Transverse colon (tissue), 4 donors: Measurements from ENCODE around the gene ACSL1. TPM values are rescaled to one million over a fixed set of nuclear protein-coding genes. Genes with fewer than 3 reads are reported as not detected.
A peak's percentile ranks its signal among the peaks of the same experiment; 100 is the strongest.

Experiments
- DNase-seq: peaks from one replicate; pipeline ENCODE4 v3.0.0-alpha.2; 2019
- H3K27ac ChIP-seq, 4 donors: fragments of 200-600 bp; sonication (generic); 2 replicates each; pipeline ENCODE4 v1.5.1; 2016 to 2018; ENCODE audit warnings: inconsistent platforms in 4 of 4
- H3K27me3 ChIP-seq: fragments of 200-600 bp; sonication (generic); 2 replicates; pipeline ENCODE4 v1.5.1; 2017; ENCODE audit warnings: inconsistent platforms
- H3K36me3 ChIP-seq, 4 donors: fragments of 200-600 bp; sonication (generic); 2 replicates each; pipeline ENCODE4 v1.5.1; 2017 to 2019; ENCODE audit warnings: inconsistent platforms in 4 of 4
- H3K4me1 ChIP-seq, 4 donors: fragments of 200-600 bp; sonication (generic); 2 replicates each; pipeline ENCODE4 v1.5.1; 2017 to 2020; ENCODE audit warnings: inconsistent platforms in 4 of 4
- H3K4me3 ChIP-seq, 4 donors: fragments of 200-600 bp; sonication (generic); 1 replicate in 1 of 4; 2 replicates in 3 of 4; pipeline versions ENCODE4 v1.5.1 to v1.6.1; 2017 to 2019; ENCODE audit warnings: inconsistent platforms in 4 of 4
- H3K9me3 ChIP-seq, 2 donors: fragments of 200-600 bp; sonication (generic); 2 replicates each; pipeline ENCODE4 v1.5.1; 2017 to 2019; ENCODE audit warnings: inconsistent platforms in 2 of 2
- CTCF ChIP-seq, 5 experiments: fragments of 200-600 bp in 3 of 5; fragments of 450-650 bp in 2 of 5; sonication (generic) in 3 of 5; IDR thresholded peaks; 1 replicate in 2 of 5; 2 replicates in 3 of 5; pipeline ENCODE4 v1.5.1; 2016 to 2017; ENCODE audit warnings: antibody characterized with exemption in 5 of 5, inconsistent platforms in 3 of 5, mild to moderate bottlenecking in 2 of 5, moderate library complexity in 1 of 5
- EP300 ChIP-seq: sonication (generic); formaldehyde crosslinking; IDR thresholded peaks from one replicate; pipeline ENCODE4 v1.6.1; 2017; ENCODE audit warnings: antibody characterized with exemption, low read depth
- POLR2A ChIP-seq: fragments of 450-650 bp; IDR thresholded peaks from one replicate; pipeline ENCODE4 v1.6.1; 2016; ENCODE audit warnings: antibody characterized with exemption, mild to moderate bottlenecking, moderate library complexity
- POLR2AphosphoS5 ChIP-seq, 3 donors: sonication (generic); formaldehyde crosslinking; IDR thresholded peaks; one replicate each; pipeline ENCODE4 v1.6.1; 2016; ENCODE audit warnings: antibody characterized with exemption in 3 of 3
- WGBS, 2 donors: methylation state at CpG; one replicate each; pipeline ENCODE4 v1.1.5; 2018; ENCODE audit warnings: low coverage in 1 of 2; 5-methylcytosine and 5-hydroxymethylcytosine counted together
- in situ Hi-C, 4 donors: fragments of 200-750 bp; cut with MboI; loops; one replicate each; pipeline versions ENCODE4 v1.15.0 to v1.15.1; 2017; ENCODE audit warnings: low sequenced_read_pairs in 3 of 4, low pct_ligation_motif_present in 1 of 4, low pct_unique_long_range_greater_than_20kb in 1 of 4
- intact Hi-C: fragments of 100-400 bp; cut with DNase I; formaldehyde crosslinking; loops from one replicate; pipeline ENCODE4 v1.15.1; 2023; ENCODE audit warnings: low total_unique reads
- total RNA-seq, 4 donors: library from RNA; depleted of rRNA; stranded (reverse); fragments of >200 nt; gene quantifications; one replicate each; pipeline ENCODE4 v1.1.0, GENCODE V29; 2016

ACSL1 gene
- total RNA-seq, 4 donors from 2014 or later = 20.6 to 50.0 (median 40.0) TPM

- H3K4me3 ChIP-seq = peak overlapping the region in 1 of 4 donors; percentile 3
- no peaks in the 10 kb centered on the region for H3K36me3 ChIP-seq
- WGBS, 2 donors = 17 to 31% methylated on average over 1 to 5 of the region's 5 CpGs
- peak overlapping the region; percentile 26 to 75 (median 62) for H3K27ac ChIP-seq
- H3K4me1 ChIP-seq = peaks cover 12 to 26% (median 15%) of the 10 kb centered on the region in 4 donors
- TF ChIP-seq POLR2A (no peak), POLR2AphosphoS5 (IDR thresholded peaks at IDR 0.05) (no peak), CTCF (IDR thresholded peaks at IDR 0.05) (no peak), EP300 (no peak)
- no peak for DNase-seq
- no peaks in the 10 kb centered on the region for H3K27me3 ChIP-seq
- intact Hi-C loops = loop anchor here (10.0 kb wide), 1 partner anchor 50 kb away; no protein-coding TSS in a partner anchor
- H3K9me3 ChIP-seq = no peaks in the 10 kb centered on the region
- in situ Hi-C loops = no loop called here
Measured at GRCh38 chr4:184814686-184815045, 11.1 kb downstream of the ACSL1 start.

GRCh38 chr4:184812651-184813181 lies 13.1 kb downstream of the ACSL1 start:
- H3K27me3 ChIP-seq = no peaks in the 10 kb centered on the region
- in situ Hi-C loops = no loop called here
- H3K36me3 ChIP-seq = no peaks in the 10 kb centered on the region
- DNase-seq = no peak
- no peak overlapping the region for H3K4me3 ChIP-seq
- H3K9me3 ChIP-seq = no peaks in the 10 kb centered on the region
- peak overlapping the region in 3 of 4 donors; percentile 11 to 26 (median 23) for H3K27ac ChIP-seq
- intact Hi-C loops = loop anchor here (10.0 kb wide), 1 partner anchor 48 kb away; no protein-coding TSS in a partner anchor
- 64 to 77% methylated on average over 7 to 8 of the region's 8 CpGs for WGBS, 2 donors
- TF ChIP-seq CTCF (IDR thresholded peaks at IDR 0.05) (no peak), POLR2A (no peak)
- peaks cover 12 to 33% (median 21%) of the 10 kb centered on the region in 4 donors for H3K4me1 ChIP-seq

GRCh38 chr4:184812199-184812542 lies 13.6 kb downstream of the ACSL1 start:
- TF ChIP-seq EP300 (no peak), CTCF (IDR thresholded peaks at IDR 0.05) (no peak), POLR2A (no peak), POLR2AphosphoS5 (IDR thresholded peaks at IDR 0.05) (no peak)
- no peaks in the 10 kb centered on the region for H3K27me3 ChIP-seq
- H3K4me1 ChIP-seq = peaks cover 12 to 36% (median 22%) of the 10 kb centered on the region in 4 donors
- no peaks in the 10 kb centered on the region for H3K9me3 ChIP-seq
- no peaks in the 10 kb centered on the region for H3K36me3 ChIP-seq
- intact Hi-C loops = loop anchor here (10.0 kb wide), 1 partner anchor 47 kb away; no protein-coding TSS in a partner anchor
- 82 to 87% methylated on average over 3 to 6 of the region's 6 CpGs for WGBS, 2 donors
- H3K4me3 ChIP-seq = no peak overlapping the region
- no peak overlapping the region for H3K27ac ChIP-seq
- in situ Hi-C loops = no loop called here
- DNase-seq = no peak

- intact Hi-C loops (loop anchor here (10.0 kb wide), 1 partner anchor 47 kb away; no protein-coding TSS in a partner anchor), in situ Hi-C loops (no loop called here)
- 81 to 92% methylated on average over 6 to 8 of the region's 8 CpGs for WGBS, 2 donors
- H3K9me3 ChIP-seq = no peaks in the 10 kb centered on the region
- no peak overlapping the region for H3K27ac ChIP-seq
- no peak for TF ChIP-seq POLR2A
- TF ChIP-seq CTCF (IDR thresholded peaks at IDR 0.05) = no peak
- no peak for TF ChIP-seq POLR2AphosphoS5 (IDR thresholded peaks at IDR 0.05)
- no peak for TF ChIP-seq EP300
- no peak overlapping the region for H3K4me3 ChIP-seq
- H3K4me1 ChIP-seq = peaks cover 12 to 40% (median 22%) of the 10 kb centered on the region in 4 donors
- H3K27me3 ChIP-seq = no peaks in the 10 kb centered on the region
- no peak for DNase-seq
- no peaks in the 10 kb centered on the region for H3K36me3 ChIP-seq
Measured at GRCh38 chr4:184811526-184812198, 14.1 kb downstream of the ACSL1 start.
